ENCODE measurements around the gene DBNL. TPM values are rescaled to one million over a fixed set of nuclear protein-coding genes. Genes with fewer than 3 reads are reported as not detected.

Gene DBNL
- total and polyA plus RNA-seq, 7 donors = 76.7 to 149 (median 91.9) TPM

GRCh38 chr7:44103923-44104859 lies 59.7 kb downstream of the DBNL start, which contains the start of gene AEBP1:
Gene AEBP1 (plus strand): TSS chr7:44104345. CDS start chr7:44104666, 321 bp downstream.
- Histone ChIP-seq H3K27me3 (peaks cover 5 to 53% (median 14%) of the 10 kb centered on the region in 3 donors), H3K27ac (peak within 1 kb of the TSS; percentile 74 to 91 (median 78)), H3K36me3 (peaks cover 0 to 12% (median 2%) of the 10 kb centered on the region in 4 donors), H3K4me3 (peak within 1 kb of the TSS; percentile 45 to 65 (median 52)), H3K4me1 (peaks cover 0 to 29% (median 21%) of the 10 kb centered on the region in 4 donors), H3K9me3 (no peaks in the 10 kb centered on the region)
- intact Hi-C loops (cut with DNase I) = no loop called here
- peak; percentile 74 for DNase-seq
- WGBS, 2 donors = 4 to 7% methylated on average over 77 to 87 of the region's 87 CpGs
- TF ChIP-seq POLR2AphosphoS5 (IDR thresholded peaks at IDR 0.05) (peak in 2 of 4 donors; percentile 23 to 43), POLR2A (IDR thresholded peaks at IDR 0.05) (no peak)

GRCh38 chr7:44104860-44105771 lies 60.6 kb downstream of the DBNL start:
- TF ChIP-seq POLR2AphosphoS5 (IDR thresholded peaks at IDR 0.05) (peak; percentile 30 to 56 (median 47)), EP300 (IDR thresholded peaks at IDR 0.05) (peak in 1 of 4 donors; percentile 15), POLR2A (IDR thresholded peaks at IDR 0.05) (no peak), CTCF (IDR thresholded peaks at IDR 0.05) (no peak)
- H3K27ac ChIP-seq = peak overlapping the region; percentile 74 to 91 (median 78)
- H3K4me3 ChIP-seq = peak overlapping the region; percentile 45 to 65 (median 52)
- H3K27me3 ChIP-seq = peaks cover 5 to 60% (median 17%) of the 10 kb centered on the region in 3 donors
- H3K4me1 ChIP-seq = peaks cover 0 to 29% (median 21%) of the 10 kb centered on the region in 4 donors
- H3K36me3 ChIP-seq = peaks cover 0 to 22% (median 3%) of the 10 kb centered on the region in 4 donors
- no peaks in the 10 kb centered on the region for H3K9me3 ChIP-seq
- peak; percentile 82 for DNase-seq
- intact Hi-C loops (cut with DNase I) = no loop called here
- WGBS, 2 donors = 27 to 46% methylated on average over 28 of the region's 28 CpGs

GRCh38 chr7:44105832-44106231 lies 61.3 kb downstream of the DBNL start:
- no peak for DNase-seq
- H3K27me3 ChIP-seq = peaks cover 5 to 65% (median 17%) of the 10 kb centered on the region in 3 donors
- peaks cover 0 to 29% (median 3%) of the 10 kb centered on the region in 4 donors for H3K36me3 ChIP-seq
- no peaks in the 10 kb centered on the region for H3K9me3 ChIP-seq
- intact Hi-C loops (cut with DNase I) = no loop called here
- peak overlapping the region; percentile 45 to 65 (median 52) for H3K4me3 ChIP-seq
- no peak for TF ChIP-seq EP300 (IDR thresholded peaks at IDR 0.05)
- TF ChIP-seq CTCF (IDR thresholded peaks at IDR 0.05) = no peak
- no peak for TF ChIP-seq POLR2A (IDR thresholded peaks at IDR 0.05)
- no peak for TF ChIP-seq POLR2AphosphoS5 (IDR thresholded peaks at IDR 0.05)
- WGBS, 2 donors = 66 to 78% methylated on average over 2 of the region's 2 CpGs
- H3K4me1 ChIP-seq = peaks cover 0 to 29% (median 21%) of the 10 kb centered on the region in 4 donors
- peak overlapping the region; percentile 74 to 91 (median 78) for H3K27ac ChIP-seq

GRCh38 chr7:44106311-44107065 lies 62.0 kb downstream of the DBNL start:
- no peak for DNase-seq
- Histone ChIP-seq H3K27me3 (peaks cover 5 to 65% (median 17%) of the 10 kb centered on the region in 3 donors), H3K4me3 (peak overlapping the region in 2 of 4 donors; percentile 55 to 65), H3K4me1 (peaks cover 0 to 29% (median 21%) of the 10 kb centered on the region in 4 donors), H3K27ac (peak overlapping the region; percentile 74 to 91 (median 78)), H3K9me3 (no peaks in the 10 kb centered on the region), H3K36me3 (peaks cover under 1 to 35% (median 5%) of the 10 kb centered on the region in 4 donors)
- 81 to 85% methylated on average over 10 of the region's 10 CpGs for WGBS, 2 donors
- intact Hi-C loops (cut with DNase I) = no loop called here
- TF ChIP-seq EP300 (IDR thresholded peaks at IDR 0.05) (no peak), POLR2A (IDR thresholded peaks at IDR 0.05) (no peak), POLR2AphosphoS5 (IDR thresholded peaks at IDR 0.05) (no peak), CTCF (IDR thresholded peaks at IDR 0.05) (no peak)
